ENCODE measurements around the gene STAG2.

Gene STAG2

GRCh38 chrX:123986377-123986776 lies 24.9 kb downstream of the STAG2 start:
- TF ChIP-seq POLR2AphosphoS5 (IDR thresholded peaks at IDR 0.05; ENCODE audit: low read depth, low read length) = no peak
- TF ChIP-seq TAF1 (IDR thresholded peaks at IDR 0.05; ENCODE audit: borderline replicate concordance, insufficient read depth, low read length) = no peak
- no peak for TF ChIP-seq REST (IDR thresholded peaks at IDR 0.05; ENCODE audit: insufficient read depth in 1 of 2, low read depth in 2 of 2, low read length in 2 of 2)
- no peak for TF ChIP-seq FOXP2 (optimal IDR thresholded peaks at IDR 0.05; ENCODE audit: borderline replicate concordance, extremely low read depth, extremely low read length, insufficient read depth)
- TF ChIP-seq SIN3A (IDR thresholded peaks at IDR 0.05; ENCODE audit: borderline replicate concordance, insufficient read depth, low read length) = no peak

GRCh38 chrX:123988423-123989111 lies 27.1 kb downstream of the STAG2 start:
- TF ChIP-seq SIN3A (IDR thresholded peaks at IDR 0.05; ENCODE audit: borderline replicate concordance, insufficient read depth, low read length) (no peak), POLR2AphosphoS5 (IDR thresholded peaks at IDR 0.05; ENCODE audit: low read depth, low read length) (no peak), TAF1 (IDR thresholded peaks at IDR 0.05; ENCODE audit: borderline replicate concordance, insufficient read depth, low read length) (no peak), FOXP2 (optimal IDR thresholded peaks at IDR 0.05; ENCODE audit: borderline replicate concordance, extremely low read depth, extremely low read length, insufficient read depth) (no peak), REST (IDR thresholded peaks at IDR 0.05; ENCODE audit: insufficient read depth in 1 of 2, low read depth in 2 of 2, low read length in 2 of 2) (no peak)

DNA sequence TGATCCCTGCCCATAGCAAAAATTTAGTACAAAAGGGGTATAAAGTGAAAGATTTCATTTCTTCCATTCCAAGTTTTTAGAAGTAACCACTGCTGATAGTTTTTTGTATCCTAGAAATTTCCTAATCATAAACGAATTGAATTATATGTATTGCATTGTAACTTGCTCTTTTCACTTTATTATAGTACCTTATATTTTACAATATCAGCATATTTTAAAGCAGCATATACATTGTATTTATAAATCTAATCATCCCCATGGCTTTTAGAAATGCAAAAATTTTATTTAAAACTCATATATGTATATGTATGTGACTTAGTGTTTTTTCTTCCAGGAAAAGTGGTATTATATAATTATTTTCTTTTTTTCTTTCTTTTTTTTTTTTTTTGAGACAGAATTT lies 27.7 kb downstream of the STAG2 start:
- TF ChIP-seq FOXP2 (optimal IDR thresholded peaks at IDR 0.05; ENCODE audit: borderline replicate concordance, extremely low read depth, extremely low read length, insufficient read depth) = no peak

GRCh38 chrX:123990169-123990568 lies 28.7 kb downstream of the STAG2 start:
- no peak for TF ChIP-seq POLR2AphosphoS5 (IDR thresholded peaks at IDR 0.05; ENCODE audit: low read depth, low read length)
- TF ChIP-seq REST (IDR thresholded peaks at IDR 0.05; ENCODE audit: insufficient read depth in 1 of 2, low read depth in 2 of 2, low read length in 2 of 2) = no peak
- no peak for TF ChIP-seq FOXP2 (optimal IDR thresholded peaks at IDR 0.05; ENCODE audit: borderline replicate concordance, extremely low read depth, extremely low read length, insufficient read depth)
- no peak for TF ChIP-seq SIN3A (IDR thresholded peaks at IDR 0.05; ENCODE audit: borderline replicate concordance, insufficient read depth, low read length)
- no peak for TF ChIP-seq TAF1 (IDR thresholded peaks at IDR 0.05; ENCODE audit: borderline replicate concordance, insufficient read depth, low read length)

GRCh38 chrX:123990602-123991001 lies 29.1 kb downstream of the STAG2 start:
- no peak for TF ChIP-seq POLR2AphosphoS5 (IDR thresholded peaks at IDR 0.05; ENCODE audit: low read depth, low read length)

GRCh38 chrX:123993326-123993725 lies 31.8 kb downstream of the STAG2 start:
- TF ChIP-seq POLR2AphosphoS5 (IDR thresholded peaks at IDR 0.05; ENCODE audit: low read depth, low read length) = no peak
- no peak for TF ChIP-seq REST (IDR thresholded peaks at IDR 0.05; ENCODE audit: insufficient read depth in 1 of 2, low read depth in 2 of 2, low read length in 2 of 2)
- no peak for TF ChIP-seq FOXP2 (optimal IDR thresholded peaks at IDR 0.05; ENCODE audit: borderline replicate concordance, extremely low read depth, extremely low read length, insufficient read depth)
- no peak for TF ChIP-seq TAF1 (IDR thresholded peaks at IDR 0.05; ENCODE audit: borderline replicate concordance, insufficient read depth, low read length)
- no peak for TF ChIP-seq SIN3A (IDR thresholded peaks at IDR 0.05; ENCODE audit: borderline replicate concordance, insufficient read depth, low read length)
